Mononuclear cell (primary cell): ENCODE measurements around the gene SELENOP. TPM values are rescaled to one million over a fixed set of nuclear protein-coding genes. Genes with fewer than 3 reads are reported as not detected.
"Not testable (repeated sequence)": the region's sequence is repeated elsewhere in the genome, so short reads cannot be mapped to it uniquely, and the experiment has no call there.

ENCODE experiments used
- H3K27me3 ChIP-seq: 2 replicates; pipeline ENCODE4 v1.6.0; 2011; ENCODE audit warnings: low read length, control low read depth; ENCODE audit not compliant: insufficient read depth
- H3K4me1 ChIP-seq: 2 replicates; pipeline ENCODE4 v1.5.1; 2011; ENCODE audit warnings: mild to moderate bottlenecking, low read length, control low read depth; ENCODE audit not compliant: insufficient read depth
- H3K4me3 ChIP-seq: 2 replicates; pipeline ENCODE4 v1.5.1; 2011; ENCODE audit warnings: mild to moderate bottlenecking, low read length, moderate library complexity
- H3K9me3 ChIP-seq: 2 replicates; pipeline ENCODE4 v1.5.1; 2011; ENCODE audit warnings: low read depth, mild to moderate bottlenecking, control low read depth, low read length
- total RNA-seq: library from RNA; depleted of rRNA; stranded (reverse); fragments of >200 nt; gene quantifications from one replicate; pipeline ENCODE4 v1.2.3, GENCODE V29; 2012

Gene SELENOP, protein sequence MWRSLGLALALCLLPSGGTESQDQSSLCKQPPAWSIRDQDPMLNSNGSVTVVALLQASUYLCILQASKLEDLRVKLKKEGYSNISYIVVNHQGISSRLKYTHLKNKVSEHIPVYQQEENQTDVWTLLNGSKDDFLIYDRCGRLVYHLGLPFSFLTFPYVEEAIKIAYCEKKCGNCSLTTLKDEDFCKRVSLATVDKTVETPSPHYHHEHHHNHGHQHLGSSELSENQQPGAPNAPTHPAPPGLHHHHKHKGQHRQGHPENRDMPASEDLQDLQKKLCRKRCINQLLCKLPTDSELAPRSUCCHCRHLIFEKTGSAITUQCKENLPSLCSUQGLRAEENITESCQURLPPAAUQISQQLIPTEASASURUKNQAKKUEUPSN
- 1.7 TPM for total RNA-seq

GRCh38 chr5:42811591-42812446 lies at the start of gene SELENOP:
Gene SELENOP (minus strand): TSS chr5:42811892. CDS start chr5:42808353, 3,539 bp downstream.
- Histone ChIP-seq H3K4me1 (no peaks in the 10 kb centered on the region), H3K27me3 (no peaks in the 10 kb centered on the region), H3K9me3 (no peaks in the 10 kb centered on the region), H3K4me3 (no peak within 1 kb of the TSS)

DNA sequence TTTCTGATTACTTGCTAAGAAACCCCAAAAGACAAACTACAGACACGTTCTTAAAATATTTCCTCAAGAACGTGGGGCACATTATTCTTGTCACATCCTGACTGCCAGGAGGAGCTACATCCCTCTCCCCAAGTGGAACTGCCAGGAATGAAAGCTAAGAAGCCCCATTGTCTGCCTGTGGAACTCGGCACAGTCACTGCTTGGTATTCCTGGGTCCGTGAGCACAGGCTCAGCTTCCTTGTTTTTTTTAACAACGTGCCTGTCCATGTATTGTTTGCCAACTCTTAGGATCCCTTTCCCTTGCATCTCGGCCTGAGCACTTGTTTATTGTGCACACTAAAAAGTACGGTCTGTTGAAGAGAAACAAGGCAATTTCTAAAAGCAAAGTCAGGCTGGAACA lies 47.0 kb upstream of the SELENOP start:
- H3K4me3 ChIP-seq: no peak overlapping the region
- H3K27me3 ChIP-seq: no peaks in the 10 kb centered on the region
- H3K4me1 ChIP-seq: no peaks in the 10 kb centered on the region
- no peaks in the 10 kb centered on the region for H3K9me3 ChIP-seq

DNA sequence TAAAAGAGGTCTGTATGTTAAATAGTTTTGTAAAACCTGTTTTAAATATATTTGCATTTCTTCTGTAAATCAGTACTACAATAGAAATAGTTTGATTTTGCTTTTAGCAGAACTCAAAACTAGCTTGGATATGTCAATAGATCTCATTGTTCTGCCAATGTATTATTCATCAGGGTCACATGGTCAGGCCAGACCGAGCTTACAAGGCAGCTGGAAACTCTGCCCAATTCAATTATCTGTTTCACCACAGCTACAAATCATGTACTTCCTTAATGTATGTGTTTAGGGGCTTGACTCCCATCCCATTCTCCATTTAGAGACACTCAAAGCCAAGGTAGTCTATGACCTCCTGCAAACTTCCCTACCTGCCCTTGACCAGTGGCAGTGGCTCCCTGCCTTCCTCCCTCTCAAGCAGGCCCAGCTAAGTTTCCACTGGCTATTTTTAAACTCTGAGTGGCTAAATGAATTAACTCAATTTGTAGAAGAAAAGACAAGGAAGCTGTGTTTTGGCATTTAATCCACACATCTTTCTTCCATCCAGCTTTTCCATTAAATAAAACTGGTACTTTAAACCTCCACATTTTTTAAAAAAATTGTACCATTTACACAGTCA lies 46.4 kb upstream of the SELENOP start:
- Histone ChIP-seq H3K9me3 (no peaks in the 10 kb centered on the region), H3K27me3 (no peaks in the 10 kb centered on the region), H3K4me3 (no peak overlapping the region), H3K4me1 (no peaks in the 10 kb centered on the region)

- Histone ChIP-seq H3K27me3 (no peaks in the 10 kb centered on the region), H3K4me3 (no peak overlapping the region), H3K4me1 (no peaks in the 10 kb centered on the region), H3K9me3 (no peaks in the 10 kb centered on the region)
These were observed 44.1 kb upstream of the SELENOP start for GRCh38 chr5:42855811-42856210.

- no peak overlapping the region for H3K4me3 ChIP-seq
- H3K9me3 ChIP-seq: no peaks in the 10 kb centered on the region
- H3K27me3 ChIP-seq: no peaks in the 10 kb centered on the region
- no peaks in the 10 kb centered on the region for H3K4me1 ChIP-seq
These were observed 43.7 kb upstream of the SELENOP start for GRCh38 chr5:42855386-42855785.

GRCh38 chr5:42854795-42855194 lies 43.1 kb upstream of the SELENOP start:
- Histone ChIP-seq H3K9me3 (no peaks in the 10 kb centered on the region), H3K4me1 (no peaks in the 10 kb centered on the region), H3K4me3 (no peak overlapping the region), H3K27me3 (no peaks in the 10 kb centered on the region)

GRCh38 chr5:42852826-42853225 lies 41.1 kb upstream of the SELENOP start:
- no peaks in the 10 kb centered on the region for H3K9me3 ChIP-seq
- H3K27me3 ChIP-seq: no peaks in the 10 kb centered on the region
- no peak overlapping the region for H3K4me3 ChIP-seq
- H3K4me1 ChIP-seq: no peaks in the 10 kb centered on the region

- H3K27me3 ChIP-seq: no peaks in the 10 kb centered on the region
These were observed 39.8 kb upstream of the SELENOP start for GRCh38 chr5:42851481-42851880.

DNA sequence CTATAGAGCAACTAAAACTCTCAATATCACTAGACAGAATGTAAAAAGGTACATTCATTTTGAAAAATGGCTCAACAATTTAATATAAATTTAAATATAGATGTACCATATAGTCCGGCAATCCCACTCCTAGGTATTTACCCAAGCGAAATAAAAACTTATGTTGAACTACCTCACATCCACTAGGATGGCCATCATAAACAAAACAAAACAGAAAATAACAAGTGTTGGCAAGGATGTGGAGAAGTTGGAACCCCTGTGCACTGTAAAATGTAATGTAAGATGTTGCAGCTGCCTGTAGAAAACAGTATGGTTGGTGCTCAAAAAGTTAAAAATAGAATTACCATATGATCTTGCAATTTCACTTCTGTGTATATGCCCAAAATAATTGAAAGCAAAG lies 36.9 kb upstream of the SELENOP start:
- Histone ChIP-seq H3K4me1 (no peaks in the 10 kb centered on the region), H3K27me3 (no peaks in the 10 kb centered on the region), H3K4me3 (no peak overlapping the region), H3K9me3 (no peaks in the 10 kb centered on the region)

More at GRCh38 chr5:42851481-42851880, 39.8 kb upstream of the SELENOP start:
- Histone ChIP-seq H3K4me3 (no peak overlapping the region), H3K4me1 (no peaks in the 10 kb centered on the region), H3K9me3 (no peaks in the 10 kb centered on the region)

DNA sequence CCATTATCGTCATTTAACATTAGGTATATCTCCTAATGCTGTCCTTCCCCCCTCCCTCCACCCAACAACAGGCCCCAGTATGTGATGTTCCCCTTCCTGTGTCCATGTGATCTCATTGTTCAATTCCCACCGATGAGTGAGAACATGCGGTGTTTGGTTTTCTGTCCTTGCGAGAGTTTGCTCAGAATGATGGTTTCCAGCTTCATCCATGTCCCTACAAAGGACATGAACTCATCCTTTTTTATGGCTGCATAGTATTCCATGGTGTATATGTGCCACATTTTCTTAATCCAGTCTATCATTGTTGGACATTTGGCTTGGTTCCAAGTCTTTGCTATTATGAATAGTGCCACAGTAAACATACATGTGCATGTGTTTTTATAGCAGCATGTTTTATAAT lies 32.7 kb upstream of the SELENOP start:
- not testable (repeated sequence) for H3K4me1 ChIP-seq, H3K27me3 ChIP-seq, H3K4me3 ChIP-seq, H3K9me3 ChIP-seq

- H3K9me3 ChIP-seq: no peaks in the 10 kb centered on the region
- no peaks in the 10 kb centered on the region for H3K27me3 ChIP-seq
- H3K4me3 ChIP-seq: no peak overlapping the region
- H3K4me1 ChIP-seq: no peaks in the 10 kb centered on the region
These were observed 32.1 kb upstream of the SELENOP start for GRCh38 chr5:42843675-42844292.

DNA sequence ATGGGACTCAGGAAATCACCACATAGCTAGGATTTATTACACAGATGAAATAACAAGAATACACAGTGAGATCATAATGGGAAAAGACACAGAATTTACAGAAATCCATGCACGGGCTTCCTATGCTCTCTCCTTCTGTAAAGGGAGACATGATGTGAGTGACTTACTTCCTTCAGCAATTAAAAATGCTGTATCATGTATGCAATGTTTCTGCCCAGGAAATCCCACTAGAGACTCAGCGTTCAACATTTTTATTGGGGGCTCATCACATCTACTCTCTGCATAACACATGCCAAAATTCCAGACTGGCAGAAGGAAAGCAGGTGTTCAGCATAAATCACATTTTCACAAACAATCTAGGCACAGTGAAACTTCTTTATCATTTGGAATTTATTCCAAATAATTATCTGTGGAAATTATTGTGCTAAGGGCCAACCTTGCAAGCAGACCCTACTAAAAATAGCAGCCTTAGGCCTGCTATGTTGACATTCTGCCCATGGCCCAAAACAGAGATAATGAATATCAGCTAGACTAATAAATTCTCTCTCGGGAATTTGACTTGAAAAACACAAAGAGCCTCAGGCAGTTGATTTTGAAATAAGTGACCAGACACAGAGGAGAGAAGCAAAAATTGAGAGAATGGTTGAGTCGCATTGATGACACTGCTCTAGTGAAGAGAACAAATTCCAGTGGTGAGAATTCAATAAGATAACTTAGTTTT lies 31.4 kb upstream of the SELENOP start:
- H3K4me3 ChIP-seq: no peak overlapping the region

GRCh38 chr5:42840842-42841567 lies 29.3 kb upstream of the SELENOP start:
- Histone ChIP-seq H3K9me3 (no peaks in the 10 kb centered on the region), H3K4me3 (no peak overlapping the region), H3K4me1 (no peaks in the 10 kb centered on the region), H3K27me3 (no peaks in the 10 kb centered on the region)

More for the DNA sequence above, 31.4 kb upstream of the SELENOP start:
- no peaks in the 10 kb centered on the region for H3K27me3 ChIP-seq
- no peaks in the 10 kb centered on the region for H3K4me1 ChIP-seq
- H3K9me3 ChIP-seq: no peaks in the 10 kb centered on the region

DNA sequence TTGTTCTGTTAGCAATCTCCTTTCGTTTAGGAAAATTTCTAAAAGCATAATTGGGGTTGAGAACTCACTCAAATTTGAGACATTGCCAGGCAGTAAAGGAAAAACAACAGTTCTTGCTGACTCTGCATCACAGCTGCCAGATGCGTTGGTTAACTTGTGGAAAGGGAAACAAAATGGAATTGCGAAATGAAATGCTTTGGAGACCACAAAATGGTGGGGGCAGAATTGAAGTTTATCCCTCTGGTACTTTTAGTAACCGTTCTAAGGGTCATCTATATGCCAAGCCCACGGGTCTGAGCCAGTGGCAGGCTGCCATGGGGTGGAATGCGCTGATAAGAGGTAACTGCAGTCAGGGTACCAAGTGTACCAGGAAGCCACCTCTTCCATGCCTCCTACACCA lies 28.6 kb upstream of the SELENOP start:
- no peaks in the 10 kb centered on the region for H3K4me1 ChIP-seq
- H3K4me3 ChIP-seq: no peak overlapping the region
- no peaks in the 10 kb centered on the region for H3K27me3 ChIP-seq
- no peaks in the 10 kb centered on the region for H3K9me3 ChIP-seq
